Measurements from ENCODE around the gene SINHCAF.

DNA sequence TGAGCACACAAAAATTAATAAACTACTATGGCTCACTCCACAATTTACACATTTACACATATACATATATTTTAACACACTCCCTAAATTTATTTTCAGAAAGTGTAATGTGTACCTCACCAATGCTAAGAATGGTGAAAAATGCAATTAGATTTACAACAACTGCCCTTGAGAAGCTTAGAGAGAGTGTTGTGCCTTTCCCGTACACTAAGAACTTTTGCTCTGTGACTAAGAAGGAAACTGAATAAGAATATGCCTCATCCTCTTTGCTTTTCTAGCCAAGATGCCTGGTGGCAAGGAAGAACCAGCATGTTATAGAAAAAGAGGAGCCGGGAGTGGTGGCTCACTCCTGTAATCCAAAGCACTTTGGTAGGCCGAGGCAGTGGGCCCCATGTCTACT lies 62.3 kb downstream of the SINHCAF start:
- TF ChIP-seq, protein P1, sequence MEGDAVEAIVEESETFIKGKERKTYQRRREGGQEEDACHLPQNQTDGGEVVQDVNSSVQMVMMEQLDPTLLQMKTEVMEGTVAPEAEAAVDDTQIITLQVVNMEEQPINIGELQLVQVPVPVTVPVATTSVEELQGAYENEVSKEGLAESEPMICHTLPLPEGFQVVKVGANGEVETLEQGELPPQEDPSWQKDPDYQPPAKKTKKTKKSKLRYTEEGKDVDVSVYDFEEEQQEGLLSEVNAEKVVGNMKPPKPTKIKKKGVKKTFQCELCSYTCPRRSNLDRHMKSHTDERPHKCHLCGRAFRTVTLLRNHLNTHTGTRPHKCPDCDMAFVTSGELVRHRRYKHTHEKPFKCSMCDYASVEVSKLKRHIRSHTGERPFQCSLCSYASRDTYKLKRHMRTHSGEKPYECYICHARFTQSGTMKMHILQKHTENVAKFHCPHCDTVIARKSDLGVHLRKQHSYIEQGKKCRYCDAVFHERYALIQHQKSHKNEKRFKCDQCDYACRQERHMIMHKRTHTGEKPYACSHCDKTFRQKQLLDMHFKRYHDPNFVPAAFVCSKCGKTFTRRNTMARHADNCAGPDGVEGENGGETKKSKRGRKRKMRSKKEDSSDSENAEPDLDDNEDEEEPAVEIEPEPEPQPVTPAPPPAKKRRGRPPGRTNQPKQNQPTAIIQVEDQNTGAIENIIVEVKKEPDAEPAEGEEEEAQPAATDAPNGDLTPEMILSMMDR (IDR thresholded peaks at IDR 0.05), result no peak
- TF ChIP-seq POLR2A (IDR thresholded peaks at IDR 0.05), result no peak
